ENCODE results near the gene MGAT3. TPM values are rescaled to one million over a fixed set of nuclear protein-coding genes. Genes with fewer than 3 reads are reported as not detected.
A peak's percentile ranks its signal among the peaks of the same experiment; 100 is the strongest.

The MGAT3 gene
- total RNA-seq, 4 donors from 2014 or later: 0.55 to 1.0 (median 0.59) TPM

DNA sequence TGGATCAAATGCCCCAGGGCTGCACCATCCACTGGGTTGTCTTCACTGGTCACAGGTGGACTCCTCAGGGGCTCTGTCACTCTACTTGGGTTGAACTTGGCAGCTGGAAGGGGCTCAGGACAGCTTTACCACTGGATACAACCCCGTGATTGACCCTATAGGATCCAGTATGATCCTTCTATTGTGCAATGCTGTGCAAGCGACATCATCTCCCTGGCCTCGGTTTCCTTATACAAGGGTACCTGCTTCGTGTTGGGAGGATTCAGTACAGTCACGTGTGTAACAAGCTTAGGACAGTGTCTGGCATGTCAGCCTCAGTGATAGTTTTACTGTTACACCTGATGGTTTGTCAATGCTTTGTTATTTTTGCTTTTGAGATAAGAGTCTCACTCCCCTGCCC, 24.8 kb downstream of the MGAT3 start:
- H3K9me3 ChIP-seq: no peaks in the 10 kb centered on the region
- TF ChIP-seq, protein P1, sequence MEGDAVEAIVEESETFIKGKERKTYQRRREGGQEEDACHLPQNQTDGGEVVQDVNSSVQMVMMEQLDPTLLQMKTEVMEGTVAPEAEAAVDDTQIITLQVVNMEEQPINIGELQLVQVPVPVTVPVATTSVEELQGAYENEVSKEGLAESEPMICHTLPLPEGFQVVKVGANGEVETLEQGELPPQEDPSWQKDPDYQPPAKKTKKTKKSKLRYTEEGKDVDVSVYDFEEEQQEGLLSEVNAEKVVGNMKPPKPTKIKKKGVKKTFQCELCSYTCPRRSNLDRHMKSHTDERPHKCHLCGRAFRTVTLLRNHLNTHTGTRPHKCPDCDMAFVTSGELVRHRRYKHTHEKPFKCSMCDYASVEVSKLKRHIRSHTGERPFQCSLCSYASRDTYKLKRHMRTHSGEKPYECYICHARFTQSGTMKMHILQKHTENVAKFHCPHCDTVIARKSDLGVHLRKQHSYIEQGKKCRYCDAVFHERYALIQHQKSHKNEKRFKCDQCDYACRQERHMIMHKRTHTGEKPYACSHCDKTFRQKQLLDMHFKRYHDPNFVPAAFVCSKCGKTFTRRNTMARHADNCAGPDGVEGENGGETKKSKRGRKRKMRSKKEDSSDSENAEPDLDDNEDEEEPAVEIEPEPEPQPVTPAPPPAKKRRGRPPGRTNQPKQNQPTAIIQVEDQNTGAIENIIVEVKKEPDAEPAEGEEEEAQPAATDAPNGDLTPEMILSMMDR (IDR thresholded peaks at IDR 0.05 in 4 of 5, conservative IDR thresholded peaks at IDR 0.05 in 1 of 5): no peak
- no peak for TF ChIP-seq POLR2A (IDR thresholded peaks at IDR 0.05)
- ATAC-seq: no peak
- H3K4me1 ChIP-seq: no peaks in the 10 kb centered on the region
- intact Hi-C loops (cut with DNase I; ENCODE audit: low total_unique reads): no loop called here
- no peak for DNase-seq
- in situ Hi-C loops (cut with MboI; ENCODE audit: low sequenced_read_pairs in 4 of 4): no loop called here
- no peaks in the 10 kb centered on the region for H3K36me3 ChIP-seq
- no peak overlapping the region for H3K4me3 ChIP-seq
- no peaks in the 10 kb centered on the region for H3K27me3 ChIP-seq
- H3K27ac ChIP-seq: no peak overlapping the region

DNA sequence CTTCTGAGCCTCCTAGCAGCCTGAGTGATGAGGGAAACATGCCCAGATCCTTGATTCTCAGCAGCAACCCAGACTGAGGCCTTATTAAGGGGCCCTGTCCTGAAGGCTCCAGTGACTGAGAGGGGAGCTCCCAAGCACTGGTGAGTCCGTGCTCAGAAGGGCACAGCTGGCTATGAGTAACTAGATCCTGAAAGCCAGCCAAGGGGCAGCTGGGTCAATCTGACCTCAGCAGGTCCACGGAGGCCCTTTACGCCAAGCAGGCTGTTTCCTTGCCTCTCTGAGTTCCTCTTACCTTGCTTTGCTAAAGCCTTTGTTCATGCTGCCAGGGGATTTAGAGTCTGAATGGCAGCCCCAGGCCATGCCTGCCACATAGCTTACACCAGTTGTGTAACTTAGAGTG, 26.0 kb downstream of the MGAT3 start:
- Histone ChIP-seq H3K27me3 (no peaks in the 10 kb centered on the region), H3K4me3 (no peak overlapping the region), H3K27ac (no peak overlapping the region), H3K9me3 (no peaks in the 10 kb centered on the region), H3K36me3 (no peaks in the 10 kb centered on the region), H3K4me1 (no peaks in the 10 kb centered on the region)
- ATAC-seq (no peak), DNase-seq (no peak)
- in situ Hi-C loops (cut with MboI; ENCODE audit: low sequenced_read_pairs in 4 of 4): no loop called here
- intact Hi-C loops (cut with DNase I; ENCODE audit: low total_unique reads): no loop called here
- no peak for TF ChIP-seq POLR2A (IDR thresholded peaks at IDR 0.05)
- TF ChIP-seq, protein P1 (IDR thresholded peaks at IDR 0.05 in 4 of 5, conservative IDR thresholded peaks at IDR 0.05 in 1 of 5): no peak

DNA sequence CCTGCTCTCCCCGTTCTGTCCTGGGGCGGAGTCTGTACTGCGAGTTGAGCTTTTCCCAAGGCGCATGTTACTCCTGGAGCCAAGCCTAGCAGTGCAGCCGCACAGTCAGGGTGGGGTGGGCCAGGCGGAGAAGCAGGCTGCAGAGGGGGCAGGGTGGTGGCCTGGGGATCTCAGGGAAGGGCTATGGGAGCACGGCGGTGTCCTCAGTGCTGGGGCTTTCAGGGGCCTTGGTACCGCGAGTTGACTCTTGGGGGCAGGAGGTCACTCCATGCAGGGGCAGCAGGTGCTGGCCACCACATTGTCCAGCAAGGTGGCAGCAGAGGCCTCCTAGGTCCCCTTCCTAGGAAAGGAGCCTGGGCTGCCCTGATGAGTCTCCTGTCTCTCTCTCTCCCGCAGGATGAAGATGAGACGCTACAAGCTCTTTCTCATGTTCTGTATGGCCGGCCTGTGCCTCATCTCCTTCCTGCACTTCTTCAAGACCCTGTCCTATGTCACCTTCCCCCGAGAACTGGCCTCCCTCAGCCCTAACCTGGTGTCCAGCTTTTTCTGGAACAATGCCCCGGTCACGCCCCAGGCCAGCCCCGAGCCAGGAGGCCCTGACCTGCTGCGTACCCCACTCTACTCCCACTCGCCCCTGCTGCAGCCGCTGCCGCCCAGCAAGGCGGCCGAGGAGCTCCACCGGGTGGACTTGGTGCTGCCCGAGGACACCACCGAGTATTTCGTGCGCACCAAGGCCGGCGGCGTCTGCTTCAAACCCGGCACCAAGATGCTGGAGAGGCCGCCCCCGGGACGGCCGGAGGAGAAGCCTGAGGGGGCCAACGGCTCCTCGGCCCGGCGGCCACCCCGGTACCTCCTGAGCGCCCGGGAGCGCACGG, 30.4 kb downstream of the MGAT3 start:
- no peak for DNase-seq
- Histone ChIP-seq H3K27ac (peak overlapping the region in 1 of 4 donors; percentile 22), H3K4me3 (no peak overlapping the region), H3K36me3 (no peaks in the 10 kb centered on the region), H3K27me3 (no peaks in the 10 kb centered on the region), H3K9me3 (no peaks in the 10 kb centered on the region), H3K4me1 (no peaks in the 10 kb centered on the region)
- in situ Hi-C loops (cut with MboI; ENCODE audit: low sequenced_read_pairs in 4 of 4) (no loop called here), intact Hi-C loops (cut with DNase I; ENCODE audit: low total_unique reads) (no loop called here)
- TF ChIP-seq POLR2A (IDR thresholded peaks at IDR 0.05): no peak
- TF ChIP-seq, protein P1 (IDR thresholded peaks at IDR 0.05 in 4 of 5, conservative IDR thresholded peaks at IDR 0.05 in 1 of 5): no peak
- no peak for ATAC-seq

DNA sequence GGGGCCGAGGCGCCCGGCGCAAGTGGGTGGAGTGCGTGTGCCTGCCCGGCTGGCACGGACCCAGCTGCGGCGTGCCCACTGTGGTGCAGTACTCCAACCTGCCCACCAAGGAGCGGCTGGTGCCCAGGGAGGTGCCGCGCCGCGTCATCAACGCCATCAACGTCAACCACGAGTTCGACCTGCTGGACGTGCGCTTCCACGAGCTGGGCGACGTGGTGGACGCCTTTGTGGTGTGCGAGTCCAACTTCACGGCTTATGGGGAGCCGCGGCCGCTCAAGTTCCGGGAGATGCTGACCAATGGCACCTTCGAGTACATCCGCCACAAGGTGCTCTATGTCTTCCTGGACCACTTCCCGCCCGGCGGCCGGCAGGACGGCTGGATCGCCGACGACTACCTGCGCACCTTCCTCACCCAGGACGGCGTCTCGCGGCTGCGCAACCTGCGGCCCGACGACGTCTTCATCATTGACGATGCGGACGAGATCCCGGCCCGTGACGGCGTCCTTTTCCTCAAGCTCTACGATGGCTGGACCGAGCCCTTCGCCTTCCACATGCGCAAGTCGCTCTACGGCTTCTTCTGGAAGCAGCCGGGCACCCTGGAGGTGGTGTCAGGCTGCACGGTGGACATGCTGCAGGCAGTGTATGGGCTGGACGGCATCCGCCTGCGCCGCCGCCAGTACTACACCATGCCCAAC, 31.2 kb downstream of the MGAT3 start:
- Histone ChIP-seq H3K36me3 (no peaks in the 10 kb centered on the region), H3K27ac (no peak overlapping the region), H3K4me1 (no peaks in the 10 kb centered on the region), H3K4me3 (no peak overlapping the region), H3K27me3 (no peaks in the 10 kb centered on the region), H3K9me3 (no peaks in the 10 kb centered on the region)
- no peak for TF ChIP-seq POLR2A (IDR thresholded peaks at IDR 0.05)
- TF ChIP-seq, protein P1 (IDR thresholded peaks at IDR 0.05 in 4 of 5, conservative IDR thresholded peaks at IDR 0.05 in 1 of 5): no peak
- in situ Hi-C loops (cut with MboI; ENCODE audit: low sequenced_read_pairs in 4 of 4): no loop called here
- intact Hi-C loops (cut with DNase I; ENCODE audit: low total_unique reads): no loop called here
- no peak for ATAC-seq
- no peak for DNase-seq

All from gastrocnemius medialis (tissue), 4 donors.